H1 (cell line): ENCODE measurements around the gene ZNF835.

Source experiments
- CBX8 ChIP-seq: fragments of 300-800, 300-1000 bp; sonication (generic); IDR thresholded peaks from 2 replicates; pipeline ENCODE4 v1.7.1; 2016; ENCODE audit warnings: low read depth, low read length, borderline replicate concordance
- EP300 ChIP-seq, 2 experiments: IDR thresholded peaks; 1 replicate in 1 of 2; 2 replicates in 1 of 2; pipeline ENCODE4 v1.6.1; 2011 to 2012; ENCODE audit warnings: low read depth in 2 of 2, low read length in 2 of 2, mild to moderate bottlenecking in 2 of 2, borderline replicate concordance in 1 of 2, inconsistent platforms in 1 of 2, moderate library complexity in 1 of 2
- SIN3A ChIP-seq, 2 experiments: IDR thresholded peaks in 1 of 2; conservative IDR thresholded peaks in 1 of 2; 2 replicates each; pipeline ENCODE4 v1.6.1; 2011 to 2012; ENCODE audit warnings: low read length in 2 of 2, improper control_type of control experiment in 1 of 2, low read depth in 1 of 2, mild to moderate bottlenecking in 1 of 2
- SRF ChIP-seq: IDR thresholded peaks from 2 replicates; pipeline ENCODE4 v1.6.1; 2011; ENCODE audit warnings: mild to moderate bottlenecking, low read depth, low read length, moderate library complexity
- ZNF274 ChIP-seq: IDR thresholded peaks from 2 replicates; pipeline ENCODE4 v1.7.0; 2012; ENCODE audit warnings: low read length, borderline replicate concordance; ENCODE audit errors: extremely low read depth
- TF ChIP-seq, protein P1 (sequence below), 3 experiments: IDR thresholded peaks; 1 replicate in 2 of 3; 2 replicates in 1 of 3; pipeline versions ENCODE4 v1.5.1 to v1.6.1; 2011; ENCODE audit warnings: low read length in 3 of 3, mild to moderate bottlenecking in 3 of 3, inconsistent platforms in 2 of 3, low read depth in 1 of 3, moderate library complexity in 1 of 3; ENCODE audit not compliant: insufficient read depth in 1 of 3; ENCODE audit errors: control extremely low read depth in 1 of 3

DNA sequence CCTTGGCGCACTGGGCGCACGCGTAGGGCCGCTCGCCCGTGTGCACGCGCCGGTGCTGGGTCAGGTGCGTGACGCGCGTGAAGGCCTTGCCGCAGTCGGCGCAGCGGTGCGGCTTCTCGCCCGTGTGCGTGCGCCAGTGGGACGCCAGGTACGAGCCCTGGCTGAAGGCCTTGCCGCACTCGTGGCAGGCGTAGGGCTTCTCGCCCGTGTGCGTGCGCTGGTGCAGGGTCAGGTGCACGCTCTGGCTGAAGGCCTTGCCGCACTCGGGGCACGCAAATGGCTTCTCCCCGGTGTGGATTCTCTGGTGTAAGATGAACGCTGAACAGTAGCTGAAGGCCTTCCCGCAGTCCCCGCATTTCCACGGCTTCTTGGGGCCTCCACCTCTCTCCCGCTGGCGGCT lies 7.0 kb downstream of the ZNF835 start:
- TF ChIP-seq CBX8: no peak
- TF ChIP-seq, protein P1, sequence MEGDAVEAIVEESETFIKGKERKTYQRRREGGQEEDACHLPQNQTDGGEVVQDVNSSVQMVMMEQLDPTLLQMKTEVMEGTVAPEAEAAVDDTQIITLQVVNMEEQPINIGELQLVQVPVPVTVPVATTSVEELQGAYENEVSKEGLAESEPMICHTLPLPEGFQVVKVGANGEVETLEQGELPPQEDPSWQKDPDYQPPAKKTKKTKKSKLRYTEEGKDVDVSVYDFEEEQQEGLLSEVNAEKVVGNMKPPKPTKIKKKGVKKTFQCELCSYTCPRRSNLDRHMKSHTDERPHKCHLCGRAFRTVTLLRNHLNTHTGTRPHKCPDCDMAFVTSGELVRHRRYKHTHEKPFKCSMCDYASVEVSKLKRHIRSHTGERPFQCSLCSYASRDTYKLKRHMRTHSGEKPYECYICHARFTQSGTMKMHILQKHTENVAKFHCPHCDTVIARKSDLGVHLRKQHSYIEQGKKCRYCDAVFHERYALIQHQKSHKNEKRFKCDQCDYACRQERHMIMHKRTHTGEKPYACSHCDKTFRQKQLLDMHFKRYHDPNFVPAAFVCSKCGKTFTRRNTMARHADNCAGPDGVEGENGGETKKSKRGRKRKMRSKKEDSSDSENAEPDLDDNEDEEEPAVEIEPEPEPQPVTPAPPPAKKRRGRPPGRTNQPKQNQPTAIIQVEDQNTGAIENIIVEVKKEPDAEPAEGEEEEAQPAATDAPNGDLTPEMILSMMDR (IDR thresholded peaks at IDR 0.05; ENCODE audit: control extremely low read depth in 1 of 3, insufficient read depth in 1 of 3, low read depth in 1 of 3, low read length in 3 of 3): no peak
- TF ChIP-seq ZNF274: no peak
- no peak for TF ChIP-seq SIN3A (conservative IDR thresholded peaks at IDR 0.05 in 1 of 2, IDR thresholded peaks at IDR 0.05 in 1 of 2; ENCODE audit: low read depth in 1 of 2, low read length in 2 of 2)
- no peak for TF ChIP-seq SRF
- no peak for TF ChIP-seq EP300 (IDR thresholded peaks at IDR 0.05; ENCODE audit: borderline replicate concordance in 1 of 2, low read depth in 2 of 2, low read length in 2 of 2)
